ENCODE results near the gene SYTL2.

SYTL2 gene

GRCh38 chr11:85672105-85672902, 138.6 kb downstream of the SYTL2 start:
- no peak for TF ChIP-seq CTCF (IDR thresholded peaks at IDR 0.05)

GRCh38 chr11:85668157-85668556, 142.8 kb downstream of the SYTL2 start:
- TF ChIP-seq CTCF (IDR thresholded peaks at IDR 0.05): no peak

DNA sequence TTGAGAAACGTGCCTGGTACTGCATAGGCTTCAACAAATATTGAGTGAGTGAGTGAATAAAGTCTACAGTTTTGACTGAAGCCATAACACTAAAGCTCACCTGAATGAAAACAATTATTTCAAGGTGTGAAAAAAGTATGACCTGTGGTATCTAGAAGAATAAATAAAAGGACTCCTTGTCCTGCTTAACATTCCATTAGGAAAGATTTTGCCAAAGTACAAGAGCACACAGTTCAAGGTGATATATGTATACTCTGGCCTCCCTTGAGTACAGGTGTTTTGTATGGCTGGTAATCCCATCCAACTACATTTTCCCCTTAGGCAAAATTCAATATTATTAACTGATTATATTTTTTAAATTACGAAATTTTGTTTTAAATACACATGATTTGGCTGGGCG, 144.3 kb downstream of the SYTL2 start:
- TF ChIP-seq CTCF (IDR thresholded peaks at IDR 0.05): no peak

DNA sequence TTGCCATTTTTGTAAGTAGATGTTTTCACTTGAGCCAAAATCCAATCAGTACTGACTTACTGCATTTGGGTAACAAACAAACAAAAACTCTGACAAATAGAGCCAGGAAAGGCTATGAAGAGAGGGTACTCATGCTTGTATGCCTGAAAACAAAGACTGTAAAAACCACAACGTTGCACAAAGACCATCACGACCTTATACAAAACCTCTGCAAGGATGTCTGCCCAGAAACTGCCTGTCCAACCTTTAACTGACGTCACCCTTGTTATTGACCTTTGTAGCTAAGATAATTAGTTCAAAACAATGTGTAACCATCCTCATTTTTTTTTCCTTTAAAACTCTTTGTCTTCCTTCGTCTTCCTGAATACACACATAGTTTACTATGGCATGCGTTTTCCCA, 145.2 kb downstream of the SYTL2 start:
- TF ChIP-seq CTCF (IDR thresholded peaks at IDR 0.05): no peak

- no peak for TF ChIP-seq CTCF (IDR thresholded peaks at IDR 0.05)
Observed at GRCh38 chr11:85664615-85665481, 146.1 kb downstream of the SYTL2 start, which contains the start of gene CREBZF. Gene CREBZF (minus strand): TSS chr11:85665129. CDS start chr11:85664875, 254 bp downstream.

- peak; percentile 51 for TF ChIP-seq CTCF (IDR thresholded peaks at IDR 0.05)
Observed at GRCh38 chr11:85663753-85664614, 147.0 kb downstream of the SYTL2 start.

All from LNCAP (cell line).